OCI-M1 (cell line): ENCODE data around the gene CCDC88C.

Source experiments
- DNase-seq: peaks from one replicate; lab custom pipeline; 2025; lab: John Stamatoyannopoulos, UW

CCDC88C gene

GRCh38 chr14:91363776-91364523 lies 53.7 kb downstream of the CCDC88C start:
- no peak for DNase-seq

- peak; percentile 10 for DNase-seq
These were observed 56.3 kb downstream of the CCDC88C start for GRCh38 chr14:91361233-91361811.

- DNase-seq = no peak
These were observed 57.0 kb downstream of the CCDC88C start for GRCh38 chr14:91360490-91361232.

- DNase-seq = no peak
These were observed 58.9 kb downstream of the CCDC88C start for GRCh38 chr14:91358654-91359220.

GRCh38 chr14:91358025-91358319 lies 59.6 kb downstream of the CCDC88C start:
- no peak for DNase-seq

- no peak for DNase-seq
These were observed 60.2 kb downstream of the CCDC88C start for GRCh38 chr14:91357272-91358024.

GRCh38 chr14:91356181-91356763 lies 61.3 kb downstream of the CCDC88C start:
- DNase-seq = no peak

- no peak for DNase-seq
These were observed 62.5 kb downstream of the CCDC88C start for GRCh38 chr14:91354979-91355685.

- no peak for DNase-seq
These were observed 63.3 kb downstream of the CCDC88C start for GRCh38 chr14:91354221-91354916.

- no peak for DNase-seq
These were observed 64.6 kb downstream of the CCDC88C start for GRCh38 chr14:91352728-91353692.

GRCh38 chr14:91352053-91352452 lies 65.6 kb downstream of the CCDC88C start:
- DNase-seq = no peak

- DNase-seq = no peak
These were observed 66.1 kb downstream of the CCDC88C start for GRCh38 chr14:91351512-91351862.

- no peak for DNase-seq
These were observed 66.7 kb downstream of the CCDC88C start for GRCh38 chr14:91350813-91351511.

GRCh38 chr14:91350483-91350812 lies 67.2 kb downstream of the CCDC88C start:
- DNase-seq = no peak

GRCh38 chr14:91349481-91350074 lies 68.0 kb downstream of the CCDC88C start:
- DNase-seq = no peak

GRCh38 chr14:91348845-91349465 lies 68.7 kb downstream of the CCDC88C start:
- DNase-seq = peak; percentile 3

GRCh38 chr14:91346838-91347173 lies 70.8 kb downstream of the CCDC88C start:
- no peak for DNase-seq

- DNase-seq = no peak
These were observed 73.5 kb downstream of the CCDC88C start for GRCh38 chr14:91344096-91344495.
